Neural crest cell (in vitro differentiated cells): ENCODE results near the gene F8. TPM values are rescaled to one million over a fixed set of nuclear protein-coding genes. Genes with fewer than 3 reads are reported as not detected.
A peak's percentile ranks its signal among the peaks of the same experiment; 100 is the strongest.

Experiments used
- DNase-seq: peaks from one replicate; pipeline ENCODE4 v3.0.0; 2021; ENCODE audit warnings: low read depth, mixed read lengths, low spot score
- H3K27ac Mint-ChIP-seq: one replicate; pipeline ENCODE4 v1.8.0; 2021; ENCODE audit warnings: mild to moderate bottlenecking, mixed read lengths; ENCODE audit not compliant: unreplicated experiment
- H3K27me3 Mint-ChIP-seq: 2 replicates; pipeline ENCODE4 v1.8.0; 2021; ENCODE audit warnings: low read depth, mild to moderate bottlenecking, mixed read lengths
- H3K36me3 Mint-ChIP-seq: 2 replicates; pipeline ENCODE4 v1.8.0; 2021; ENCODE audit warnings: low read depth, mild to moderate bottlenecking, mixed read lengths
- H3K4me1 Mint-ChIP-seq: 2 replicates; pipeline ENCODE4 v1.8.0; 2021; ENCODE audit warnings: mixed read lengths
- H3K4me3 Mint-ChIP-seq: one replicate; pipeline ENCODE4 v1.8.0; 2021; ENCODE audit warnings: mild to moderate bottlenecking, mixed read lengths
- H3K9me3 Mint-ChIP-seq: 2 replicates; pipeline ENCODE4 v1.8.0; 2021; ENCODE audit warnings: mixed read lengths
- total RNA-seq: library from RNA; stranded (reverse); gene quantifications from 2 replicates; pipeline ENCODE4 v1.2.1, GENCODE V29; 2021
- TF ChIP-seq, protein P1 (sequence below): fragments of 200-600 bp; sonication (generic); conservative IDR thresholded peaks from 2 replicates; pipeline ENCODE4 v1.5.0; 2021; ENCODE audit warnings: antibody characterized with exemption, mild to moderate bottlenecking

F8 gene
- total RNA-seq, 1 donor from 2014 or later, result 2.1 TPM

DNA sequence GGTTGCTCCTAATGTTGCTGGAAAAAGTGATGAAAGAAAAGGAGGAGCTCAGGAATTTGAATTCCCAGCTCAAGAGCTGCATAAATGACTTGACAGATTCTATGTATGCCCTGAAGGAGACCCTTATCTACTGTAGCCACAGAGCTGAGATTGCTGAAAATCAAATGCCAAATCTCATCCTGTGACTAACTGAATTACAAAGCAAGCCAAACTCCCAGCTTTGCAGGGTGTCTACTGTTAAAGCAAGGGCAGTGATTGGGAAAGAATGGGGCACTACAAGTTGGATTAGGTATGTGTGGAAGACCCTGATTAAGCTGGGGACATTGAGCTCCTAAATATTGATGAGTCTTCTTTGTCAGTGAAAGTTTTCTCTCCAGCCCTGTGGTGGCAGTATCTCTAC, 167.3 kb downstream of the F8 start:
- Mint-ChIP-seq H3K4me3 (no peak overlapping the region), H3K27me3 (no peaks in the 10 kb centered on the region), H3K36me3 (peaks cover 4% of the 10 kb centered on the region), H3K4me1 (no peaks in the 10 kb centered on the region), H3K27ac (no peak overlapping the region), H3K9me3 (peaks cover 15% of the 10 kb centered on the region)
- no peak for DNase-seq
- TF ChIP-seq, protein P1, sequence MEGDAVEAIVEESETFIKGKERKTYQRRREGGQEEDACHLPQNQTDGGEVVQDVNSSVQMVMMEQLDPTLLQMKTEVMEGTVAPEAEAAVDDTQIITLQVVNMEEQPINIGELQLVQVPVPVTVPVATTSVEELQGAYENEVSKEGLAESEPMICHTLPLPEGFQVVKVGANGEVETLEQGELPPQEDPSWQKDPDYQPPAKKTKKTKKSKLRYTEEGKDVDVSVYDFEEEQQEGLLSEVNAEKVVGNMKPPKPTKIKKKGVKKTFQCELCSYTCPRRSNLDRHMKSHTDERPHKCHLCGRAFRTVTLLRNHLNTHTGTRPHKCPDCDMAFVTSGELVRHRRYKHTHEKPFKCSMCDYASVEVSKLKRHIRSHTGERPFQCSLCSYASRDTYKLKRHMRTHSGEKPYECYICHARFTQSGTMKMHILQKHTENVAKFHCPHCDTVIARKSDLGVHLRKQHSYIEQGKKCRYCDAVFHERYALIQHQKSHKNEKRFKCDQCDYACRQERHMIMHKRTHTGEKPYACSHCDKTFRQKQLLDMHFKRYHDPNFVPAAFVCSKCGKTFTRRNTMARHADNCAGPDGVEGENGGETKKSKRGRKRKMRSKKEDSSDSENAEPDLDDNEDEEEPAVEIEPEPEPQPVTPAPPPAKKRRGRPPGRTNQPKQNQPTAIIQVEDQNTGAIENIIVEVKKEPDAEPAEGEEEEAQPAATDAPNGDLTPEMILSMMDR, result no peak

DNA sequence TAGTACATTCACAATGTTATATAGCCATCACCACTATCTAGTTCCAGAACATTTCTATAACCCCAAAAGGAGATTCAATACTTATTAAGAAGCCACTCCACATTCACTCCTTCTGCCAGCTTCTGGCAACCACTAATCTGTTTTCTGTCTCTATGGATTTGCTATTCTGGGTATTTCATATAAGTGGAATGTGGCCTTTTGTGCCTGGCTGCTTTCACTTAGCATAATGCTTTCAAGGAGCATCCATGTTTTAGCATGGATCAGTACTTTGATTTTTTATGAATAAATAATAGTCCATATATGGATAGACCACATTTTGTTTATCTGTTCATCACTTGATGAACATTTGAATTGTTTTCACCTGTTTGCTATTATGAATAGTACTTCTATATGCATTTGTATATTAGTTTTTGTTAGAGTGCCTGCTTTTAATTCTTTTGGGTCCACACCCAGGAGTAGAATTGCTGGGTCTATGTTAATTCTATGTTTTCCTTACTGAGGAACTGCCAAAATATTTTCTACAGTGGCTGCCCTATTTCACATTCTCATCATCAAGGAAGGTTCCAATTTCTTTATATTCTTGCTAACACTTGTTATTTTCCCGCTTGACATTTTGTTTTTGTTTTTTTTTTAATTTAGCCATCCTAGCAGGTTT, 171.4 kb downstream of the F8 start:
- Mint-ChIP-seq H3K27me3 (no peaks in the 10 kb centered on the region), H3K4me3 (no peak overlapping the region), H3K36me3 (peaks cover 3% of the 10 kb centered on the region), H3K4me1 (no peaks in the 10 kb centered on the region), H3K9me3 (peaks cover 13% of the 10 kb centered on the region), H3K27ac (no peak overlapping the region)
- no peak for DNase-seq
- TF ChIP-seq, protein P1, result no peak

DNA sequence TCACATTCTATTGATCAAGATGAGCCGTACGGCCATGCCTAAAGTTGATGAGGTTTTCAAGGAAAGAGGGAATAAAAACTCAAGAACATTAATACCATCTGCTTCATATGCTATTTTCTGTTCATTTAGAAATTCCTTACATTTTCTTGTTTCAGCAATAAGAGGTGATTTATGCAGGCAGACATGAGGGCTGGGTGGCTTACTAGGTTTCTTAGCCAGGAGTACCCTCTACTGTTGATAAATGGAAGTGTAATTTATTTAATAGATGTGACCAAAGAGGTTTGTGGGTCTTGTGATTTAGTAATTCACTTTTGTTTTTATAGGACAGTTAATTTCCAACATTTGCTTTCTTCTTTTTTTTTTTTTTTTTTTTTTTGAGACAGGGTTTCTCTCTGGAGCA, 181.7 kb downstream of the F8 start:
- Mint-ChIP-seq H3K4me3 (no peak overlapping the region), H3K36me3 (peaks cover 4% of the 10 kb centered on the region), H3K27me3 (peaks cover under 1% of the 10 kb centered on the region), H3K4me1 (no peaks in the 10 kb centered on the region), H3K9me3 (peaks cover 11% of the 10 kb centered on the region), H3K27ac (no peak overlapping the region)
- no peak for DNase-seq
- TF ChIP-seq, protein P1, result peak; percentile 61

DNA sequence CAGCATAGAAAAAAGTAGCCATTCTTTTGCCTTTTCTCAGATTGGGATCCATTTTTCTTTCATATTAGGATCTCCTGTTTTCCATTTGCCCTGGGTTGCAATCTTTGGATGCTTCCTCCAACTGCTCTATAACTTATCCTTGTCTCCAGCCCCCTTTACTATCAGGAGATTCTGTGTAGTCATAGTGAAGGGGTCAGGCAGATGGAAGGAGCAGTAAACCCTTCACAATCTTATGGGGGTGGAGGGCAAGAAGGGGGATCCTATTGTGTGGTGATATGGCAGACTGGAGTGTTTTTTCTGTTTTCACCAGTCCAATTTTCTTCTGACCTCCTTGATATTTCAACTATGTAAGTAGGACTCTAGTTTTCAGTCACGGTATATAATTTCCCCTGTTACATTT, 186.4 kb downstream of the F8 start:
- peaks cover 8% of the 10 kb centered on the region for H3K27me3 Mint-ChIP-seq
- no peak overlapping the region for H3K4me3 Mint-ChIP-seq
- no peak overlapping the region for H3K27ac Mint-ChIP-seq
- H3K4me1 Mint-ChIP-seq, result no peaks in the 10 kb centered on the region
- peaks cover 9% of the 10 kb centered on the region for H3K9me3 Mint-ChIP-seq
- DNase-seq, result no peak
- TF ChIP-seq, protein P1, result no peak
- peaks cover 6% of the 10 kb centered on the region for H3K36me3 Mint-ChIP-seq

DNA sequence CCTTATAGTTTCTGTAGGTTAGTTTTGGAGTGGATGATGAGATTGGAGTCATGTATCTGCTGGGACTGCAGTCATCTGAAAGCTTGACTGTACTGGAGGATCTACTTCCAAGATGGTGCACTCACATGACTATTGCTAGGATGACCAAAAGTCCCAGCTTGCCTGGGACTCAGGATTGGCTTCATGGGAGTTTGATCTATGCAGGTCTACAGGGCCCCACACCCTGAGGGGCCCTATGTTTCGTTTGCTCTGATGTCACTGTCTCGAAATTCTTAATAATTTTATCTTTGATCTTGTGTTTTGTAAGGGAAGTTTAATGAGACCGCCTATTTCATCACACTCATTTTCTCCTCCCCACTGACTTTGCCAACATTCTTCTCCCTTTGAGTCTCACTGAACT, 188.0 kb downstream of the F8 start, which contains the start of gene SMIM9:
TSS of gene SMIM9 (minus strand) at position 101 of the 400 bp plus-strand sequence. CDS start 3,806 bp downstream, outside the sequence.
- DNase-seq, result no peak
- H3K9me3 Mint-ChIP-seq, result peaks cover 1% of the 10 kb centered on the region
- H3K4me1 Mint-ChIP-seq, result no peaks in the 10 kb centered on the region
- no peak within 1 kb of the TSS for H3K4me3 Mint-ChIP-seq
- H3K27me3 Mint-ChIP-seq, result peaks cover 16% of the 10 kb centered on the region
- TF ChIP-seq, protein P1, result no peak
- no peak within 1 kb of the TSS for H3K27ac Mint-ChIP-seq
- peaks cover 2% of the 10 kb centered on the region for H3K36me3 Mint-ChIP-seq
